Measurements from ENCODE around the gene KHDRBS1.
"Not testable (repeated sequence)": the region's sequence is repeated elsewhere in the genome, so short reads cannot be mapped to it uniquely, and the experiment has no call there.

Gene KHDRBS1

DNA sequence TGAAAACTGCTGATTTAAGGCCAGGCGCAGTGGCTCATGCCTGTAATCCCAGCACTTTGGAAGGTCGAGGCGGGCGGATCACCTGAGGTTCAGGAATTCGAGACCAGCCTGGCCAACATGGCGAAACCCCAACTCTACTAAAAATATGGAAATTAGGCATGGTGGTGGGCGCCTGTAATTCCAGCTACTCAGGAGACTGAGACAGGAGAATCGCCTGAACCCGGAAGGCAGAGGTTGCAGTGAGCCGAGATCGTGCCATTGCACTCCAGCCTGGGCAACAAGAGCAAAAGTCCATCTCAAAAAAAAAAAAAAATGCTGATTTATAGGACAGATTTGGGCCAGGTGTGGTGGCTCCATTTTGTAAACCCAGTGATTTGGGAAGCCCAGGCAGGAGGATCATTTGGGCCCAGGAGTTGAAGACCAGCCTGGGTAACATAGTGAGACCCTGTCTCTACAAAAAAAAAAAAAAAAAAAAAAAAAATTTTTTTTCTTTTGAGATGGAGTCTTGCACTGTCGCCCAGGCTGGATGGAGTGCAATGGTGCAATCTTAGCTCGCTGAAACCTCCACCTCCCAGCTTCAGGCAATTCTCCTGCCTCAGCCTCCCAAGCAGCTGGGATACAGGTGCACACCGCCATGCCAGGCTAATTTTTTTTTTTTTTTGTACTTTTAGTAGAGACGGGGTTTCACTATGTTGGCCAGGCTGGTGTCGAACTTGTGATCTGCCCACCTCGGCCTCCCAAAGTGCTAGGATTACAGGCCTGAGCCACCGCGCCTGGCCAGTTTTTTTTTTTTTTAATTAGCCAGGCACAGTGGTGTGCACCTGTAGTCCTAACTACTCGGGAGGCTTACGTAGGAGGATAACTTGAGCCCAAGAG lies 52.2 kb downstream of the KHDRBS1 start:
- not testable (repeated sequence) for DNase-seq (ENCODE audit: low spot score)

GRCh38 chr1:32066489-32066873 lies 52.8 kb downstream of the KHDRBS1 start:
- peak; percentile 38 for DNase-seq (ENCODE audit: low spot score)

- no peak for DNase-seq (ENCODE audit: low spot score)
Observed at GRCh38 chr1:32068957-32069588, 55.4 kb downstream of the KHDRBS1 start.

GRCh38 chr1:32071758-32072621 lies 58.3 kb downstream of the KHDRBS1 start:
- DNase-seq (ENCODE audit: low spot score): peak; percentile 84

GRCh38 chr1:32072622-32073298 lies 59.1 kb downstream of the KHDRBS1 start, which contains the start of gene TMEM39B:
TMEM39B (plus strand) TSS chr1:32072939; CDS start chr1:32073048, 109 bp downstream.
- DNase-seq (ENCODE audit: low spot score): peak; percentile 96

- DNase-seq (ENCODE audit: low spot score): no peak
Observed at GRCh38 chr1:32073299-32074229, 59.9 kb downstream of the KHDRBS1 start.

- no peak for DNase-seq (ENCODE audit: low spot score)
Observed at GRCh38 chr1:32074841-32075240, 61.2 kb downstream of the KHDRBS1 start.

GRCh38 chr1:32077451-32077850 lies 63.8 kb downstream of the KHDRBS1 start:
- DNase-seq (ENCODE audit: low spot score): no peak

DNA sequence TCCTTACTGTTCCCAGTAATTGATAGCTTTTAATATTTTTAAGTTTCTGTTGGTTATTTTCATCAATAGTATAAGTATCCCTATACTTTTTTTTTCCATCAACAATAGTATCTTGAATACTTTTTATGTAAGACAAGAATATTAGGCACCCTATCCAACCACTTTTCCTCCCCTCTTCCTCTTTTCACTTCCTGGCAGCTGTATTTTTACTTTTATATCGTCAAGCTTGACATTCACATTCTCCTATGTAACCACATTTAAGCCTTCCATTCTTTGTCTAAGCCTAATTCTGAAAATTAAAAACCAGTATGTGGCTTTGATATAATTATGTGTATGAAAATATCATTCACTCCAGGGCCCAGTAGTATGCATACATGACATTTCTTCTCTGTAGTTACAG lies 68.4 kb downstream of the KHDRBS1 start:
- DNase-seq (ENCODE audit: low spot score): no peak

- not testable (repeated sequence) for DNase-seq (ENCODE audit: low spot score)
Observed at GRCh38 chr1:32086381-32086780, 72.7 kb downstream of the KHDRBS1 start.

- DNase-seq (ENCODE audit: low spot score): no peak
Observed at GRCh38 chr1:32091176-32091575, 77.5 kb downstream of the KHDRBS1 start.

- DNase-seq (ENCODE audit: low spot score): no peak
Observed at GRCh38 chr1:32091591-32091990, 77.9 kb downstream of the KHDRBS1 start.
